Thyroid gland (tissue), 4 donors: ENCODE measurements around the gene MCMBP.

ENCODE experiments used
- CTCF ChIP-seq, 6 experiments: fragments of 200-600 bp in 3 of 6; fragments of 450-650 bp in 3 of 6; sonication (generic) in 3 of 6; IDR thresholded peaks; one replicate each; pipeline ENCODE4 v1.5.1; 2016 to 2019; ENCODE audit warnings: antibody characterized with exemption in 6 of 6, mild to moderate bottlenecking in 2 of 6, inconsistent platforms in 1 of 6, moderate library complexity in 1 of 6
- POLR2A ChIP-seq, 2 donors: fragments of 450-650 bp; IDR thresholded peaks; one replicate each; pipeline ENCODE4 v1.6.1; 2017; ENCODE audit warnings: antibody characterized with exemption in 2 of 2, mild to moderate bottlenecking in 2 of 2, moderate library complexity in 1 of 2

GRCh38 chr10:119910689-119911088 is 38.0 kb upstream of the MCMBP start:
- TF ChIP-seq CTCF (IDR thresholded peaks at IDR 0.05) (no peak), POLR2A (IDR thresholded peaks at IDR 0.05) (no peak)
